Activated CD4-positive, alpha-beta memory T cell treated with anti-CD3 and anti-CD28 coated beads, Interleukin-2, amount 10 ng/mL, durations not matched to agents 7 days and 5 days (primary cell): Measurements from ENCODE around the gene NOTCH1. TPM values are rescaled to one million over a fixed set of nuclear protein-coding genes. Genes with fewer than 3 reads are reported as not detected.

Experiments
- total RNA-seq, 2 experiments: library from RNA; stranded (reverse); gene quantifications; one replicate each; pipeline ENCODE4 v1.2.3, GENCODE V29; 2021

Gene NOTCH1
- total RNA-seq, 2 experiments from 2014 or later: 58.8 to 59.8 TPM

Other genes with a start within 250 kb of the NOTCH1 start
- not detected for gene CCDC187, start 242.0 kb downstream of the NOTCH1 start, total RNA-seq
- 1 to 10 TPM; 6.0 to 6.5 TPM for gene GPSM1, start 218.5 kb downstream of the NOTCH1 start, total RNA-seq
- 10 to 100 TPM; 11.5 TPM for gene DNLZ, start 182.3 kb downstream of the NOTCH1 start, total RNA-seq
- gene CARD9, start 172.4 kb downstream of the NOTCH1 start, total RNA-seq: 1 to 10 TPM in 1 of 2 experiments, under 1 TPM in 1; 0.55 to 1.3 TPM
- gene SNAPC4, start 145.9 kb downstream of the NOTCH1 start, total RNA-seq: 1 to 10 TPM; 8.8 TPM
- gene ENTR1, start 135.4 kb downstream of the NOTCH1 start, total RNA-seq: 10 to 100 TPM; 49.2 to 54.9 TPM
- 10 to 100 TPM; 56.6 to 62.2 TPM for gene PMPCA, start 135.4 kb downstream of the NOTCH1 start, total RNA-seq
- gene INPP5E, start 106.2 kb downstream of the NOTCH1 start, total RNA-seq: 10 to 100 TPM; 19.5 to 21.6 TPM
- 10 to 100 TPM; 56.1 to 61.0 TPM for gene SEC16A, start 63.0 kb downstream of the NOTCH1 start, total RNA-seq
- under 1 TPM; 0.28 to 0.30 TPM for gene EGFL7, start 116.9 kb upstream of the NOTCH1 start, total RNA-seq
- gene AGPAT2, start 141.4 kb upstream of the NOTCH1 start, total RNA-seq: 10 to 100 TPM; 17.2 to 18.8 TPM
- gene DIPK1B, start 166.5 kb upstream of the NOTCH1 start, total RNA-seq: under 1 TPM; 0.15 to 0.18 TPM
- gene LCN10, start 196.9 kb upstream of the NOTCH1 start, total RNA-seq: not detected
- under 1 TPM in 1 of 2 experiments, not detected in 1; 0.40 TPM for gene LCN6, start 202.5 kb upstream of the NOTCH1 start, total RNA-seq
- not detected for gene LCN8, start 212.2 kb upstream of the NOTCH1 start, total RNA-seq
- not detected for gene LCN15, start 218.5 kb upstream of the NOTCH1 start, total RNA-seq
- 10 to 100 TPM; 39.6 to 42.9 TPM for gene TMEM141, start 245.3 kb upstream of the NOTCH1 start, total RNA-seq